H9 (cell line): ENCODE data around the gene ANGEL1. TPM values are rescaled to one million over a fixed set of nuclear protein-coding genes. Genes with fewer than 3 reads are reported as not detected.

ENCODE experiments used
- DNase-seq: peaks from one replicate; pipeline ENCODE4 v3.0.0-alpha.2; 2017
- H2AFZ ChIP-seq: one replicate; pipeline ENCODE4 v1.6.1; 2013; ENCODE audit warnings: mild to moderate bottlenecking, low read length, control low read depth, moderate library complexity
- H2AK5ac ChIP-seq: 2 replicates; pipeline ENCODE4 v1.6.1; 2013; ENCODE audit warnings: low read length, control low read depth, mixed read lengths; ENCODE audit not compliant: insufficient read length
- H2BK120ac ChIP-seq: one replicate; pipeline ENCODE4 v1.6.1; 2013; ENCODE audit warnings: low read depth, mild to moderate bottlenecking, low read length, control low read depth, inconsistent platforms; ENCODE audit not compliant: poor library complexity, severe bottlenecking
- H2BK12ac ChIP-seq: 2 replicates; pipeline ENCODE4 v1.6.1; 2013; ENCODE audit warnings: low read length, control low read depth, mixed read lengths, low read depth; ENCODE audit not compliant: insufficient read length
- H2BK15ac ChIP-seq: 2 replicates; pipeline ENCODE4 v1.6.1; 2013; ENCODE audit warnings: low read depth, low read length, control low read depth
- H2BK20ac ChIP-seq: one replicate; pipeline ENCODE4 v1.6.1; 2013; ENCODE audit warnings: low read depth, mild to moderate bottlenecking, low read length, control low read depth, inconsistent platforms; ENCODE audit not compliant: poor library complexity, severe bottlenecking
- H2BK5ac ChIP-seq: 2 replicates; pipeline ENCODE4 v1.6.1; 2013; ENCODE audit warnings: low read length, control low read depth, mixed read lengths; ENCODE audit not compliant: insufficient read length
- H3K14ac ChIP-seq: 2 replicates; pipeline ENCODE4 v1.6.1; 2013; ENCODE audit warnings: low read length, control low read depth; ENCODE audit not compliant: insufficient read depth
- H3K18ac ChIP-seq: 2 replicates; pipeline ENCODE4 v1.6.1; 2013; ENCODE audit warnings: low read depth, mild to moderate bottlenecking, mixed read lengths, low read length, control low read depth; ENCODE audit not compliant: insufficient read length
- H3K23ac ChIP-seq: 2 replicates; pipeline ENCODE4 v1.6.1; 2013; ENCODE audit warnings: low read length, control low read depth, mixed read lengths, low read depth; ENCODE audit not compliant: insufficient read length
- H3K23me2 ChIP-seq: 2 replicates; pipeline ENCODE4 v1.6.1; 2013; ENCODE audit warnings: low read depth, mild to moderate bottlenecking, mixed read lengths, low read length, control low read depth; ENCODE audit not compliant: insufficient read length, poor library complexity, severe bottlenecking
- H3K27ac ChIP-seq: 2 replicates; pipeline ENCODE4 v1.5.1; 2013; ENCODE audit warnings: low read length, control low read depth, mixed read lengths, low read depth; ENCODE audit not compliant: insufficient read length
- H3K27me3 ChIP-seq: 2 replicates; pipeline ENCODE4 v1.6.1; 2013; ENCODE audit warnings: low read length, control low read depth, inconsistent platforms; ENCODE audit not compliant: insufficient read depth
- H3K4ac ChIP-seq: 2 replicates; pipeline ENCODE4 v1.6.1; 2013; ENCODE audit warnings: low read depth, mild to moderate bottlenecking, control low read depth, inconsistent platforms, low read length, moderate library complexity
- H3K4me1 ChIP-seq: 2 replicates; pipeline ENCODE4 v1.6.1; 2013; ENCODE audit warnings: low read length, control low read depth, inconsistent platforms; ENCODE audit not compliant: insufficient read depth
- H3K4me2 ChIP-seq: 2 replicates; pipeline ENCODE4 v1.6.1; 2013; ENCODE audit warnings: low read length, control low read depth, mixed read lengths; ENCODE audit not compliant: insufficient read length, insufficient read depth
- H3K56ac ChIP-seq: 2 replicates; pipeline ENCODE4 v1.6.1; 2013; ENCODE audit warnings: low read depth, mild to moderate bottlenecking, mixed read lengths, low read length, control low read depth; ENCODE audit not compliant: insufficient read length
- H3K79me1 ChIP-seq: 2 replicates; pipeline ENCODE4 v1.6.1; 2013; ENCODE audit warnings: low read depth, mild to moderate bottlenecking, moderate library complexity, low read length, control low read depth, inconsistent platforms; ENCODE audit not compliant: insufficient read depth, poor library complexity, severe bottlenecking
- H3K79me2 ChIP-seq: 2 replicates; pipeline ENCODE4 v1.6.1; 2013; ENCODE audit warnings: low read length, control low read depth, inconsistent platforms; ENCODE audit not compliant: insufficient read depth
- H3K9ac ChIP-seq: 2 replicates; pipeline ENCODE4 v1.6.1; 2013; ENCODE audit warnings: low read length, control low read depth, mixed read lengths; ENCODE audit not compliant: insufficient read length; ENCODE audit errors: extremely low read depth
- H3K9me3 ChIP-seq: one replicate; pipeline ENCODE4 v1.6.1; 2013; ENCODE audit warnings: low read depth, low read length, inconsistent platforms; ENCODE audit not compliant: control insufficient read depth
- H3T11ph ChIP-seq: one replicate; pipeline ENCODE4 v1.6.1; 2013; ENCODE audit warnings: mild to moderate bottlenecking, low read length, control low read depth, inconsistent platforms
- H4K20me1 ChIP-seq: one replicate; pipeline ENCODE4 v1.6.1; 2013; ENCODE audit not compliant: control insufficient read depth, insufficient read length, insufficient read depth
- H4K5ac ChIP-seq: 2 replicates; pipeline ENCODE4 v1.6.1; 2013; ENCODE audit warnings: low read depth, mild to moderate bottlenecking, mixed read lengths, low read length, control low read depth; ENCODE audit not compliant: insufficient read length
- H4K8ac ChIP-seq: replicated peaks from 2 replicates; pipeline ENCODE4 v1.6.1; 2013; ENCODE audit warnings: low read length, control low read depth, mixed read lengths, low read depth; ENCODE audit not compliant: insufficient read length
- H4K91ac ChIP-seq: 2 replicates; pipeline ENCODE4 v1.6.1; 2013; ENCODE audit warnings: low read depth, mild to moderate bottlenecking, moderate library complexity, mixed read lengths, low read length, control low read depth; ENCODE audit not compliant: insufficient read length
- H3K27ac Mint-ChIP-seq, 3 experiments: 2 replicates in 2 of 3; 3 replicates in 1 of 3; pipeline ENCODE4 v1.8.0; 2020 to 2021; ENCODE audit warnings: mixed read lengths in 3 of 3, mild to moderate bottlenecking in 1 of 3, moderate library complexity in 1 of 3
- H3K27me3 Mint-ChIP-seq: 2 replicates; pipeline ENCODE4 v1.8.0; 2021; ENCODE audit warnings: low read depth, mild to moderate bottlenecking, moderate library complexity, mixed read lengths
- H3K36me3 Mint-ChIP-seq, 3 experiments: 2 replicates in 2 of 3; 3 replicates in 1 of 3; pipeline ENCODE4 v1.8.0; 2020 to 2021; ENCODE audit warnings: low read depth in 3 of 3, mixed read lengths in 3 of 3; ENCODE audit not compliant: insufficient read depth in 1 of 3
- H3K4me1 Mint-ChIP-seq, 2 experiments: 2 replicates each; pipeline ENCODE4 v1.8.0; 2020; ENCODE audit warnings: mixed read lengths in 2 of 2
- H3K4me3 Mint-ChIP-seq, 2 experiments: 2 replicates in 1 of 2; 3 replicates in 1 of 2; pipeline ENCODE4 v1.8.0; 2020 to 2021; ENCODE audit warnings: mild to moderate bottlenecking in 2 of 2, mixed read lengths in 2 of 2, moderate library complexity in 1 of 2
- H3K9me3 Mint-ChIP-seq, 2 experiments: 2 replicates in 1 of 2; 3 replicates in 1 of 2; pipeline ENCODE4 v1.8.0; 2020; ENCODE audit warnings: mild to moderate bottlenecking in 2 of 2, mixed read lengths in 2 of 2, moderate library complexity in 1 of 2
- CTCF ChIP-seq: fragments of 200-600 bp; sonication (generic); conservative IDR thresholded peaks from 3 replicates; pipeline ENCODE4 v1.8.0; 2021; ENCODE audit warnings: antibody characterized with exemption, mild to moderate bottlenecking
- WGBS: extraction: QIAGEN DNeasy Blood & Tissue Kit; methylation state at CpG from one replicate; pipeline ENCODE4 v1.1.7; 2013; ENCODE audit warnings: missing lambda C conversion rate, low lambda C conversion rate, mixed read lengths; ENCODE audit not compliant: insufficient read length; ENCODE audit errors: extremely low coverage; 5-methylcytosine and 5-hydroxymethylcytosine counted together
- total RNA-seq: library from RNA; stranded (reverse); gene quantifications from 2 replicates; pipeline ENCODE4 v1.2.1, GENCODE V29; 2021

ANGEL1 gene
- total RNA-seq, 1 experiment from 2014 or later: 21.5 TPM

GRCh38 chr14:76793324-76793723, 19.4 kb downstream of the ANGEL1 start:
- H2BK120ac ChIP-seq: no peak overlapping the region
- H2BK5ac ChIP-seq: no peak overlapping the region
- H3K4me1 ChIP-seq: no peaks in the 10 kb centered on the region
- H4K91ac ChIP-seq: no peak overlapping the region
- H3K27ac ChIP-seq: no peak overlapping the region
- no peak overlapping the region for H4K8ac ChIP-seq
- H3K4me2 ChIP-seq: no peak overlapping the region
- no peaks in the 10 kb centered on the region for H3K79me1 ChIP-seq
- no peaks in the 10 kb centered on the region for H4K20me1 ChIP-seq
- H3K56ac ChIP-seq: no peak overlapping the region
- no peak overlapping the region for H2BK12ac ChIP-seq
- H2AK5ac ChIP-seq: no peak overlapping the region
- Mint-ChIP-seq H3K4me3 (no peak overlapping the region), H3K27me3 (no peaks in the 10 kb centered on the region), H3K9me3 (no peaks in the 10 kb centered on the region; a peak in 1 of 5 replicates), H3K4me1 (no peaks in the 10 kb centered on the region), H3K27ac (peak overlapping the region in 1 of 3 experiments; percentile 72; a peak in 1 of 7 replicates), H3K36me3 (peaks cover 43 to 75% (median 72%) of the 10 kb centered on the region in 3 experiments; a peak in 6 of 7 replicates)
- H3K18ac ChIP-seq: no peak overlapping the region
- no peak overlapping the region for H4K5ac ChIP-seq
- no peak overlapping the region for H2AFZ ChIP-seq
- no peak overlapping the region for H3K4ac ChIP-seq
- H3T11ph ChIP-seq: no peak overlapping the region
- H3K23me2 ChIP-seq: no peaks in the 10 kb centered on the region
- no peak for TF ChIP-seq CTCF
- no CpG with 5 or more reads among the region's 4 CpGs for WGBS
- no peak overlapping the region for H3K23ac ChIP-seq
- H3K9me3 ChIP-seq: no peaks in the 10 kb centered on the region
- no peaks in the 10 kb centered on the region for H3K79me2 ChIP-seq
- no peak overlapping the region for H3K14ac ChIP-seq
- no peak for DNase-seq
- H2BK20ac ChIP-seq: no peak overlapping the region
- H3K27me3 ChIP-seq: no peaks in the 10 kb centered on the region
- no peak overlapping the region for H2BK15ac ChIP-seq
- H3K9ac ChIP-seq: no peak overlapping the region
